PFSK-1 (cell line): ENCODE measurements around the gene POU2AF1.

Experiments used
- POLR2AphosphoS5 ChIP-seq: IDR thresholded peaks from 2 replicates; pipeline ENCODE4 v1.6.1; 2012; ENCODE audit warnings: low read depth, mild to moderate bottlenecking, control low read depth, low read length, moderate library complexity
- TAF1 ChIP-seq: IDR thresholded peaks from 2 replicates; pipeline ENCODE4 v1.6.1; 2012; ENCODE audit warnings: low read length, control low read depth, borderline replicate concordance; ENCODE audit not compliant: insufficient read depth
- TF ChIP-seq, protein P1 (sequence below), 2 experiments: IDR thresholded peaks; 2 replicates each; pipeline versions ENCODE4 v1.6.1 to v1.8.0; 2011 to 2012; ENCODE audit warnings: low read depth in 2 of 2, low read length in 2 of 2, control low read depth in 1 of 2, inconsistent platforms in 1 of 2, mild to moderate bottlenecking in 1 of 2, moderate library complexity in 1 of 2; ENCODE audit not compliant: insufficient read depth in 1 of 2

DNA sequence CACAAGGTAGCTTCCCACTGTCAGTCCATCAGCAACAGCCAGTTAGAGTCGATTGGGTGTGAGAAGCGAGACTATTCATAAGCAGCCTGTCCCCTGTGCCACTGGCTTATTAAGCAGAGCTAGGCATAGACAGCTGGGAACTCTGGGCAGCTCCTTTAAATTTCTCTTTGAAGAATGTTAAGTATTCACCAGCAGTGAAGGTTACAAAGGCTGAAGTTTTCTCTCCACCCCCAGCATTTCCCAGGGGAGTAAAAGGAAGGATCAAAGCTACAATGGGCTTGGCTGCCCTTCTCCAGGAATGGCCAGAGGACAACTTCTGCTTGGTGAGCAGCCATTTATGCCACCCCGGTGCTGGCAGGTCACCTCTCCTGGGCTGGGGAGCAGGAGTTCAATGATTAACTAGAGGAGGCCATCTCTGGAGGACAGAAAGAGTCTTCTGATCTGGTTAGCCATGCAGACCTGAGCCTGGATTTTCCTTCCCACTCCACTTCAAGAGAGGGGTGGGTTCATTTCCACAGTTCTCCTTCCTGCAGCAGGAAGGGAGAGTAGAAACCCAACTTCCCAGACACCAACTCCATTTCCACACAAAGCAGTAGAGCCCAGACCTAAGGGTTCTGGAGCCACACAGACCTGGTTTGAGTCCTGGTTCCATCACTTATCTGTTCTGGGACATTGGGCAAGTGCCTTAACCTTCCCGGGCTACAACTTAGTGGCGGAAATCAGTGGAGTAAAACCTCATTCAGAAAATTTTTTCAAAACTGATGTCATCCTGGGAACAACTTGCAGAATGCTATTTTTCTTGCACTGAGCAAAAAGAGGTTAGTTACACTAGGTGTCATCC, 58.1 kb downstream of the POU2AF1 start:
- TF ChIP-seq, protein P1, sequence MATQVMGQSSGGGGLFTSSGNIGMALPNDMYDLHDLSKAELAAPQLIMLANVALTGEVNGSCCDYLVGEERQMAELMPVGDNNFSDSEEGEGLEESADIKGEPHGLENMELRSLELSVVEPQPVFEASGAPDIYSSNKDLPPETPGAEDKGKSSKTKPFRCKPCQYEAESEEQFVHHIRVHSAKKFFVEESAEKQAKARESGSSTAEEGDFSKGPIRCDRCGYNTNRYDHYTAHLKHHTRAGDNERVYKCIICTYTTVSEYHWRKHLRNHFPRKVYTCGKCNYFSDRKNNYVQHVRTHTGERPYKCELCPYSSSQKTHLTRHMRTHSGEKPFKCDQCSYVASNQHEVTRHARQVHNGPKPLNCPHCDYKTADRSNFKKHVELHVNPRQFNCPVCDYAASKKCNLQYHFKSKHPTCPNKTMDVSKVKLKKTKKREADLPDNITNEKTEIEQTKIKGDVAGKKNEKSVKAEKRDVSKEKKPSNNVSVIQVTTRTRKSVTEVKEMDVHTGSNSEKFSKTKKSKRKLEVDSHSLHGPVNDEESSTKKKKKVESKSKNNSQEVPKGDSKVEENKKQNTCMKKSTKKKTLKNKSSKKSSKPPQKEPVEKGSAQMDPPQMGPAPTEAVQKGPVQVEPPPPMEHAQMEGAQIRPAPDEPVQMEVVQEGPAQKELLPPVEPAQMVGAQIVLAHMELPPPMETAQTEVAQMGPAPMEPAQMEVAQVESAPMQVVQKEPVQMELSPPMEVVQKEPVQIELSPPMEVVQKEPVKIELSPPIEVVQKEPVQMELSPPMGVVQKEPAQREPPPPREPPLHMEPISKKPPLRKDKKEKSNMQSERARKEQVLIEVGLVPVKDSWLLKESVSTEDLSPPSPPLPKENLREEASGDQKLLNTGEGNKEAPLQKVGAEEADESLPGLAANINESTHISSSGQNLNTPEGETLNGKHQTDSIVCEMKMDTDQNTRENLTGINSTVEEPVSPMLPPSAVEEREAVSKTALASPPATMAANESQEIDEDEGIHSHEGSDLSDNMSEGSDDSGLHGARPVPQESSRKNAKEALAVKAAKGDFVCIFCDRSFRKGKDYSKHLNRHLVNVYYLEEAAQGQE (IDR thresholded peaks at IDR 0.05; ENCODE audit: insufficient read depth in 1 of 2, low read depth in 2 of 2, low read length in 2 of 2) = no peak
- TF ChIP-seq POLR2AphosphoS5 = no peak
- no peak for TF ChIP-seq TAF1
